ENCODE measurements around the gene TACR1.

Gene TACR1

GRCh38 chr2:75074228-75074627, 125.1 kb downstream of the TACR1 start:
- CTCF ChIA-PET: interaction anchor here (0.5 to 4.7 kb wide), 2 partner anchors 9 to 168 kb away, joined by 3 to 32 read pairs; no protein-coding TSS in a partner anchor
- no peak for TF ChIP-seq ZNF394 (tag by site-specific recombination; IDR thresholded peaks at IDR 0.05; ENCODE audit: borderline replicate concordance)
- TF ChIP-seq IKZF3 (tag by site-specific recombination; IDR thresholded peaks at IDR 0.05): no peak
- TF ChIP-seq ZBTB6 (tag by site-specific recombination; IDR thresholded peaks at IDR 0.05): no peak
- TF ChIP-seq HOXC10 (CRISPR knock-in tag; IDR thresholded peaks at IDR 0.05): no peak
- no peak for TF ChIP-seq ZNF621 (tag by site-specific recombination; IDR thresholded peaks at IDR 0.05)
- no peak for TF ChIP-seq ZNF645 (tag by site-specific recombination; IDR thresholded peaks at IDR 0.05)
- TF ChIP-seq ZNF560 (tag by site-specific recombination; IDR thresholded peaks at IDR 0.05; ENCODE audit: borderline replicate concordance): no peak
- no peak for TF ChIP-seq KLF9 (tag by site-specific recombination; IDR thresholded peaks at IDR 0.05; ENCODE audit: low read depth)

GRCh38 chr2:75071766-75072165, 127.6 kb downstream of the TACR1 start:
- Histone ChIP-seq H3K4me1 (ENCODE audit: control insufficient read depth, insufficient read depth, low read length) (no peaks in the 10 kb centered on the region), H3K4me3 (ENCODE audit: low read depth, low read length) (no peak overlapping the region), H3K36me3 (ENCODE audit: control insufficient read depth in 2 of 2, insufficient read depth in 1 of 2, low read length in 2 of 2) (no peaks in the 10 kb centered on the region), H3K27ac (ENCODE audit: extremely low read depth, low read depth, low read length) (no peak overlapping the region), H3K9me3 (ENCODE audit: control insufficient read depth, insufficient read depth, low read depth, low read length) (no peaks in the 10 kb centered on the region)
- ChIA-PET CTCF (no interaction called here), POLR2A (no interaction called here)
- TF ChIP-seq GFI1B (tag by site-specific recombination; IDR thresholded peaks at IDR 0.05): no peak
- TF ChIP-seq HOXC10 (CRISPR knock-in tag; IDR thresholded peaks at IDR 0.05): no peak
- TF ChIP-seq ZNF155 (tag by site-specific recombination; IDR thresholded peaks at IDR 0.05): no peak

More at GRCh38 chr2:75074228-75074627, 125.1 kb downstream of the TACR1 start:
- no peak overlapping the region for H3K27ac ChIP-seq (ENCODE audit: extremely low read depth, low read depth, low read length)
- H3K4me1 ChIP-seq (ENCODE audit: control insufficient read depth, insufficient read depth, low read length): no peaks in the 10 kb centered on the region
- H3K36me3 ChIP-seq (ENCODE audit: control insufficient read depth in 2 of 2, insufficient read depth in 1 of 2, low read length in 2 of 2): no peaks in the 10 kb centered on the region
- POLR2A ChIA-PET: interaction anchor here (0.9 kb wide), 1 partner anchor 22 kb away, joined by 3 read pairs; no protein-coding TSS in a partner anchor
- H3K9me3 ChIP-seq (ENCODE audit: control insufficient read depth, insufficient read depth, low read depth, low read length): no peaks in the 10 kb centered on the region
- no peak overlapping the region for H3K4me3 ChIP-seq (ENCODE audit: low read depth, low read length)

GRCh38 chr2:75068546-75068945, 130.8 kb downstream of the TACR1 start:
- no peak overlapping the region for H3K4me3 ChIP-seq (ENCODE audit: low read depth, low read length)
- no peaks in the 10 kb centered on the region for H3K9me3 ChIP-seq (ENCODE audit: control insufficient read depth, insufficient read depth, low read depth, low read length)
- ChIA-PET POLR2A (no interaction called here), CTCF (interaction anchor here (0.7 kb wide), 1 partner anchor 123 kb away, joined by 3 read pairs; no protein-coding TSS in a partner anchor)
- no peak overlapping the region for H3K27ac ChIP-seq (ENCODE audit: extremely low read depth, low read depth, low read length)
- no peaks in the 10 kb centered on the region for H3K36me3 ChIP-seq (ENCODE audit: control insufficient read depth in 2 of 2, insufficient read depth in 1 of 2, low read length in 2 of 2)
- TF ChIP-seq ZNF121 (tag by site-specific recombination; IDR thresholded peaks at IDR 0.05) (no peak), ZNF280C (tag by site-specific recombination; IDR thresholded peaks at IDR 0.05) (no peak), ZNF366 (tag by site-specific recombination; conservative IDR thresholded peaks at IDR 0.05) (no peak), ZEB2 (tag by site-specific recombination; IDR thresholded peaks at IDR 0.05) (no peak), ZNF354C (tag by site-specific recombination; IDR thresholded peaks at IDR 0.05; ENCODE audit: borderline replicate concordance, low read depth) (no peak), ZNF433 (tag by site-specific recombination; IDR thresholded peaks at IDR 0.05; ENCODE audit: low read depth) (no peak), ZNF239 (tag by site-specific recombination; IDR thresholded peaks at IDR 0.05) (no peak), ZSCAN4 (tag by site-specific recombination; IDR thresholded peaks at IDR 0.05) (no peak), ZNF211 (tag by site-specific recombination; IDR thresholded peaks at IDR 0.05; ENCODE audit: low read depth) (no peak), ZNF292 (tag by site-specific recombination; IDR thresholded peaks at IDR 0.05; ENCODE audit: borderline replicate concordance, low read depth) (no peak), ZNF610 (tag by site-specific recombination; IDR thresholded peaks at IDR 0.05; ENCODE audit: borderline replicate concordance) (no peak), ZNF510 (tag by site-specific recombination; IDR thresholded peaks at IDR 0.05; ENCODE audit: insufficient replicate concordance) (no peak), ZSCAN5A (tag by site-specific recombination; IDR thresholded peaks at IDR 0.05) (no peak), KLF10 (tag by site-specific recombination; IDR thresholded peaks at IDR 0.05) (no peak), ZBTB21 (tag by site-specific recombination; IDR thresholded peaks at IDR 0.05) (no peak)
- no peaks in the 10 kb centered on the region for H3K4me1 ChIP-seq (ENCODE audit: control insufficient read depth, insufficient read depth, low read length)

All from HEK293 (cell line).